Calu3 (cell line): ENCODE measurements around the gene PAQR5. TPM values are rescaled to one million over a fixed set of nuclear protein-coding genes. Genes with fewer than 3 reads are reported as not detected.

Experiments used
- BruUV-seq: library from RNA; stranded (reverse); fragments of 400-500 nt; replicated peaks from 2 replicates; lab custom pipeline; 2021; lab: Mats Ljungman, UMichigan
- CTCF ChIA-PET: fragments of 300-600 bp; sonication (Branson Sonifier 250); formaldehyde crosslinking; loops from one replicate; lab custom pipeline; 2022; ENCODE audit warnings: antibody characterized with exemption; lab: Charles Lee
- DNase-seq: peaks from one replicate; pipeline ENCODE4 v3.0.0; 2022
- H3K27ac Mint-ChIP-seq: one replicate; pipeline ENCODE4 v1.8.0; 2022; ENCODE audit warnings: mixed read lengths; ENCODE audit not compliant: unreplicated experiment
- H3K27me3 Mint-ChIP-seq: one replicate; pipeline ENCODE4 v1.8.0; 2022; ENCODE audit warnings: mixed read lengths; ENCODE audit not compliant: unreplicated experiment
- H3K36me3 Mint-ChIP-seq: one replicate; pipeline ENCODE4 v1.8.0; 2022; ENCODE audit warnings: mild to moderate bottlenecking, moderate library complexity, mixed read lengths; ENCODE audit not compliant: insufficient read depth, unreplicated experiment
- H3K4me1 Mint-ChIP-seq: one replicate; pipeline ENCODE4 v1.8.0; 2022; ENCODE audit warnings: mild to moderate bottlenecking, low read depth, mixed read lengths; ENCODE audit not compliant: unreplicated experiment
- H3K4me3 Mint-ChIP-seq: one replicate; pipeline ENCODE4 v1.8.0; 2022; ENCODE audit warnings: mild to moderate bottlenecking, low read depth, moderate library complexity, mixed read lengths; ENCODE audit not compliant: unreplicated experiment
- H3K9me3 Mint-ChIP-seq: one replicate; pipeline ENCODE4 v1.8.0; 2022; ENCODE audit warnings: low read depth, mixed read lengths; ENCODE audit not compliant: unreplicated experiment
- intact Hi-C: fragments of 100-400 bp; cut with micrococcal nuclease; formaldehyde crosslinking; loops from one replicate; pipeline ENCODE4 v1.10.0; 2022; ENCODE audit not compliant: unreplicated experiment
- total RNA-seq: library from RNA; stranded (reverse); gene quantifications from 2 replicates; pipeline ENCODE4 v1.2.3, GENCODE V29; 2022
- TF ChIP-seq, protein P1 (sequence below): fragments of 200-600 bp; IDR thresholded peaks from one replicate; pipeline ENCODE4 v1.8.0; 2022; ENCODE audit warnings: antibody characterized with exemption; ENCODE audit not compliant: unreplicated experiment

The PAQR5 gene
- total RNA-seq, 1 experiment from 2014 or later, result 1.8 TPM

DNA sequence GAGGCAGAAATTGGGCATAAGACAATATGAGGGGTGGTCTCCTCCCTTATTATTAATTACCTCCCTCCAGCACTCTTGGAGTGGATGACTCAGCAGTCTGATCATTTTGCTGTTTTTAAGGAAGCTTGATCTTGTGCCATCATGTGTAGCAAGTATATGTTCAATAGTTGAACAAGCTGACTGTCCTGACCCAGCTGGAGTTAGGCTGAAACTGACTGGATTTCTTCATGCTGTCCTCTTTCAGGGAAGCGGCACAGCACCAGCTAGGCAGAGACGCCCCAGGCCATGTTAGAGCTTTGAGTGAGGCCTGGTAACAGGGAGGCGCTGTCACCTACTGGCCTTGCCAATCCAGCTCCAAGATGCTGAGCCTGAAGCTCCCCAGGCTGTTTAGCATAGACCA lies 61.0 kb downstream of the PAQR5 start:
- Mint-ChIP-seq H3K9me3 (no peaks in the 10 kb centered on the region), H3K4me1 (no peaks in the 10 kb centered on the region), H3K36me3 (no peaks in the 10 kb centered on the region), H3K27ac (no peak overlapping the region), H3K4me3 (no peak overlapping the region), H3K27me3 (no peaks in the 10 kb centered on the region)
- DNase-seq, result no peak
- intact Hi-C loops, result no loop called here
- CTCF ChIA-PET, result no interaction called here
- BruUV-seq, result no TSS peak
- TF ChIP-seq, protein P1, sequence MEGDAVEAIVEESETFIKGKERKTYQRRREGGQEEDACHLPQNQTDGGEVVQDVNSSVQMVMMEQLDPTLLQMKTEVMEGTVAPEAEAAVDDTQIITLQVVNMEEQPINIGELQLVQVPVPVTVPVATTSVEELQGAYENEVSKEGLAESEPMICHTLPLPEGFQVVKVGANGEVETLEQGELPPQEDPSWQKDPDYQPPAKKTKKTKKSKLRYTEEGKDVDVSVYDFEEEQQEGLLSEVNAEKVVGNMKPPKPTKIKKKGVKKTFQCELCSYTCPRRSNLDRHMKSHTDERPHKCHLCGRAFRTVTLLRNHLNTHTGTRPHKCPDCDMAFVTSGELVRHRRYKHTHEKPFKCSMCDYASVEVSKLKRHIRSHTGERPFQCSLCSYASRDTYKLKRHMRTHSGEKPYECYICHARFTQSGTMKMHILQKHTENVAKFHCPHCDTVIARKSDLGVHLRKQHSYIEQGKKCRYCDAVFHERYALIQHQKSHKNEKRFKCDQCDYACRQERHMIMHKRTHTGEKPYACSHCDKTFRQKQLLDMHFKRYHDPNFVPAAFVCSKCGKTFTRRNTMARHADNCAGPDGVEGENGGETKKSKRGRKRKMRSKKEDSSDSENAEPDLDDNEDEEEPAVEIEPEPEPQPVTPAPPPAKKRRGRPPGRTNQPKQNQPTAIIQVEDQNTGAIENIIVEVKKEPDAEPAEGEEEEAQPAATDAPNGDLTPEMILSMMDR, result no peak

DNA sequence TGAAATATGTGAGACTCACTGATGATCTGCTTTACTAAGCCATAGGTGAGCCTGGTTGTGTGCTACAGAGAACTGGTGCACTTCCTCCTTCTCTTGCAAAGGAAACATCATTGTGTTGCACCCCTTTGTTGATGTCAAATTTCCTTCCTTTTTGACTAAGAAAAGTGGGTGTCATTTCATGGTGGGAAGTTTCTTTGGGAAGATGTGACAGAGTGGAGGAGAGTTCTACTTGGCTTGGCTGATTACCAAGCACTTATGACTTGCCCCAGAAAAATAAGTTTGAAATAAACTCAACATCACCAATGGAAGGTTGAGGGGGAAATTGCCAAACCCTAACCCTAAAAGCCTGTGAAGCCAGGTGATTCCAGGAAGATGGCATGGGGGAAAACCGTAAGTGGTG lies 61.9 kb downstream of the PAQR5 start:
- Mint-ChIP-seq H3K27me3 (no peaks in the 10 kb centered on the region), H3K27ac (no peak overlapping the region), H3K4me3 (no peak overlapping the region), H3K4me1 (no peaks in the 10 kb centered on the region), H3K9me3 (no peaks in the 10 kb centered on the region), H3K36me3 (no peaks in the 10 kb centered on the region)
- intact Hi-C loops, result no loop called here
- CTCF ChIA-PET, result no interaction called here
- TF ChIP-seq, protein P1, result no peak
- no peak for DNase-seq
- no TSS peak for BruUV-seq

DNA sequence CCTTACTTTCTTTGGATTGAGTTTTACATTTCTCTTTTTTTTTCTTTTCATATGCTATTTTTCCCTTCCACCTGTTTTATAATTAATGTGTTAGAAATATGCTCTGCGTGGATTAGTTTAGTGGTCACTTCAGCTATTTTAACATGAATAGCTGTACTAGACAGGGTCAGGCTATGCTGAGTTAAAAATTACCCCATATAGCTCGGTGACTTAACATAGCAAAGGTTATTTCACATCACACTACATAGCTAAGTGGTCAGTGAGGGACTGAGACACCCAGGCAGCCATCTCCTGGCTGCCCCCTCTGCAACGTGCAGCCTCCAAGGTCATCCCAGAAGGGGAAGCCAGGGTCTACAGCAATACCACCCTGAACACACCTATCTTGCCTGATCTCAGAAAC lies 68.5 kb downstream of the PAQR5 start:
- H3K36me3 Mint-ChIP-seq, result no peaks in the 10 kb centered on the region
- no peaks in the 10 kb centered on the region for H3K9me3 Mint-ChIP-seq
- no TSS peak for BruUV-seq

DNA sequence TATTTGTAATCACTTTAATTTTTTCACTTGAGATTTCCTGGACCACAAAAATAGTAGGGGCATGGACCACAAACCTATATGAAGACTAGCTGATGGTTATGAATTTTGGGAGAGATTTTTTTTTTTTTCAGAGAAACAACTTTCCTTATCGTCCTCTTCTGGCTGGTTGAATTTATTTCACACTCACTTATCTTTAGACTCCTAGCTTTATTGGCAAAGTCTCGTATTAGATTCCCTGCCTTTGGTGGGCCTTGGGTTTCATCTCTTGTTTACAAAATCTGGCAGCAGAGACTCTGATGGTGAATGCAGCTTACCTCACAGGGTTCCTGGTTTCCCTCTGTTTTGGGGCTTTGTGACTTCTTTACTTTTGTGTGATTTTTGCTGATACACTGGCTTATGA lies 70.9 kb downstream of the PAQR5 start:
- Mint-ChIP-seq H3K4me3 (no peak overlapping the region), H3K9me3 (no peaks in the 10 kb centered on the region), H3K27ac (no peak overlapping the region), H3K4me1 (peaks cover 11% of the 10 kb centered on the region), H3K36me3 (no peaks in the 10 kb centered on the region), H3K27me3 (peaks cover 7% of the 10 kb centered on the region)
- intact Hi-C loops, result no loop called here
- TF ChIP-seq, protein P1, result no peak
- BruUV-seq, result no TSS peak
- CTCF ChIA-PET, result no interaction called here
- no peak for DNase-seq

More for the DNA sequence above, 68.5 kb downstream of the PAQR5 start:
- DNase-seq, result no peak
- Mint-ChIP-seq H3K27me3 (no peaks in the 10 kb centered on the region), H3K4me3 (no peak overlapping the region), H3K4me1 (peaks cover 11% of the 10 kb centered on the region), H3K27ac (no peak overlapping the region)
- CTCF ChIA-PET, result interaction anchor here (0.7 kb wide), 1 partner anchor 328 kb away, joined by 3 read pairs; no protein-coding TSS in a partner anchor
- intact Hi-C loops, result no loop called here
- TF ChIP-seq, protein P1, result no peak
